Fibroblast of the aortic adventitia (primary cell): ENCODE data around the gene SMIM10L2A. TPM values are rescaled to one million over a fixed set of nuclear protein-coding genes. Genes with fewer than 3 reads are reported as not detected.
"Not testable (repeated sequence)": the region's sequence is repeated elsewhere in the genome, so short reads cannot be mapped to it uniquely, and the experiment has no call there.

Experiments used
- DNase-seq: peaks from one replicate; pipeline ENCODE4 v3.0.0-alpha.2; 2010; ENCODE audit warnings: low read depth
- H3K4me3 ChIP-seq: 2 replicates; pipeline ENCODE4 v1.5.1; 2011; ENCODE audit warnings: low read depth, mild to moderate bottlenecking, control low read depth, low read length, moderate library complexity
- total RNA-seq: library from RNA; depleted of rRNA; stranded (reverse); fragments of >200 nt; gene quantifications from 2 replicates; pipeline ENCODE4 v1.2.3, GENCODE V29; 2012; ENCODE audit warnings: low replicate concordance
- TF ChIP-seq, protein P1 (sequence below): IDR thresholded peaks from 2 replicates; pipeline ENCODE4 v1.5.1; 2011; ENCODE audit warnings: mild to moderate bottlenecking, low read length, control low read depth, inconsistent platforms; ENCODE audit not compliant: insufficient read depth

The SMIM10L2A gene
- total RNA-seq, 1 donor: 0.09 TPM

GRCh38 chrX:135397652-135398051 is 24.1 kb upstream of the SMIM10L2A start:
- no peak overlapping the region for H3K4me3 ChIP-seq
- TF ChIP-seq, protein P1, sequence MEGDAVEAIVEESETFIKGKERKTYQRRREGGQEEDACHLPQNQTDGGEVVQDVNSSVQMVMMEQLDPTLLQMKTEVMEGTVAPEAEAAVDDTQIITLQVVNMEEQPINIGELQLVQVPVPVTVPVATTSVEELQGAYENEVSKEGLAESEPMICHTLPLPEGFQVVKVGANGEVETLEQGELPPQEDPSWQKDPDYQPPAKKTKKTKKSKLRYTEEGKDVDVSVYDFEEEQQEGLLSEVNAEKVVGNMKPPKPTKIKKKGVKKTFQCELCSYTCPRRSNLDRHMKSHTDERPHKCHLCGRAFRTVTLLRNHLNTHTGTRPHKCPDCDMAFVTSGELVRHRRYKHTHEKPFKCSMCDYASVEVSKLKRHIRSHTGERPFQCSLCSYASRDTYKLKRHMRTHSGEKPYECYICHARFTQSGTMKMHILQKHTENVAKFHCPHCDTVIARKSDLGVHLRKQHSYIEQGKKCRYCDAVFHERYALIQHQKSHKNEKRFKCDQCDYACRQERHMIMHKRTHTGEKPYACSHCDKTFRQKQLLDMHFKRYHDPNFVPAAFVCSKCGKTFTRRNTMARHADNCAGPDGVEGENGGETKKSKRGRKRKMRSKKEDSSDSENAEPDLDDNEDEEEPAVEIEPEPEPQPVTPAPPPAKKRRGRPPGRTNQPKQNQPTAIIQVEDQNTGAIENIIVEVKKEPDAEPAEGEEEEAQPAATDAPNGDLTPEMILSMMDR: no peak
- no peak for DNase-seq

GRCh38 chrX:135403374-135403773 is 18.4 kb upstream of the SMIM10L2A start:
- TF ChIP-seq, protein P1: no peak
- no peak for DNase-seq

GRCh38 chrX:135406428-135406827 is 15.3 kb upstream of the SMIM10L2A start:
- H3K4me3 ChIP-seq, DNase-seq: not testable (repeated sequence)

More at GRCh38 chrX:135403374-135403773, 18.4 kb upstream of the SMIM10L2A start:
- H3K4me3 ChIP-seq: no peak overlapping the region

- DNase-seq: no peak
Observed at GRCh38 chrX:135408794-135409193, 12.9 kb upstream of the SMIM10L2A start.

DNA sequence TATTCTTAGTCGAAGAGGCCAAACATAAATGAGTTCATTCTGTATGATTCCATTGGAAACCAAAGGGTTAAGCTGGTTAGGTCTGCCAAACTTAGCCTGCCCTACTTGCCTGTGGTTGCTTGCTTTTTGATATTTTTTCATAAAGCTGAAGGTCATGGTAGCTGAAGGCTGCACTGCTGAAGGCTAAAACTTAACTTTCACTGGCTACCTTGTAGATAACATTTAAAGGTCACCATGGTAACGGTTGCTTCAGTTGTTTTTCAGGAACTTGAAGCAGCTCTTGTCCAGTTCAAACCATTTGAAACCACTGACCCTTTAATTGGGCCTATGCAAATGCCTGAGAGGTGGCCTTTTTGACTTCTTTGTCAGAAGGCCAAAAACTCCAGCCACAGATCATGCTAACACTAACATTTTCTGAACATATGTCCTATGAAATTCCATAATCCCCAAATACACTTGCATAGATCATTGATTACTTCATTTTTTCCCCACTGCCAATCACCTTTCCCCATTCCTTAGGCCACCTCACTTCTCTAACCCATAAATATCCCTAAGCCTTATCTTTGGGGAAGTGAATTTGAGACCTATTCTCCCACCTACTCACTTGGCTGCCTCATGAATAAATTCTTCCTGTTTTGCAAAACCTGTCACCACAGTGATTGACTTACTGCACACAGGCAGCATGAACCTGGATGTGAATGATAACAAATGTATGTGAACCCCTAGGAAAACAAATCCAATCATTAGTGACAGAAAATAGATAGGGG is 10.7 kb upstream of the SMIM10L2A start:
- no peak overlapping the region for H3K4me3 ChIP-seq
- DNase-seq: no peak
- TF ChIP-seq, protein P1: no peak

More at GRCh38 chrX:135408794-135409193, 12.9 kb upstream of the SMIM10L2A start:
- TF ChIP-seq, protein P1: no peak
- H3K4me3 ChIP-seq: no peak overlapping the region

GRCh38 chrX:135411893-135412292 is 9.9 kb upstream of the SMIM10L2A start:
- DNase-seq: peak; percentile 4

GRCh38 chrX:135416546-135416945 is 5.2 kb upstream of the SMIM10L2A start:
- TF ChIP-seq, protein P1: no peak
- no peak overlapping the region for H3K4me3 ChIP-seq
- no peak for DNase-seq

More at GRCh38 chrX:135411893-135412292, 9.9 kb upstream of the SMIM10L2A start:
- H3K4me3 ChIP-seq: no peak overlapping the region
- TF ChIP-seq, protein P1: no peak
